ENCODE measurements around the gene MPLKIP. TPM values are rescaled to one million over a fixed set of nuclear protein-coding genes. Genes with fewer than 3 reads are reported as not detected.

MPLKIP gene
- total RNA-seq, 1 experiment from 2014 or later: 49.4 TPM

DNA sequence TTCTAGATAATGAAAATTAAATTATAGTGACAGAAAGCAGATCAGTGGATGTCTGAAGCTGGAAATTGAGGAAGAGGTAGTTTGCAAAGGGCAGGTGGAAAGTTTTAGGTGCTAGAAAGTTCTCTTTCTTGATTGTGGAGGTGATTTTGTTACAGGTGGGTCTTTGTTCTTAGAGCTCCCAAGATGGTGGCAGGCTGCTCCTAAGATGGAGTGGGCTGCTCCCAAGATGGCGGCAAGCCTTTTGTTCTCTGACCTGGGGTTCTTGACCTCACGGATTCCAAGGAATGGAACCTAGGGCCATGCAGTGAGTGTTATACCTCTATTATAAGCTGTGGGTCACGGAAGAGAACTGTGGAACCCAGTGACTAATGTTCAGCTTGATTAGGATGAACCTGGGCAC is 32.9 kb upstream of the MPLKIP start (continued):
- TF ChIP-seq, protein P1, sequence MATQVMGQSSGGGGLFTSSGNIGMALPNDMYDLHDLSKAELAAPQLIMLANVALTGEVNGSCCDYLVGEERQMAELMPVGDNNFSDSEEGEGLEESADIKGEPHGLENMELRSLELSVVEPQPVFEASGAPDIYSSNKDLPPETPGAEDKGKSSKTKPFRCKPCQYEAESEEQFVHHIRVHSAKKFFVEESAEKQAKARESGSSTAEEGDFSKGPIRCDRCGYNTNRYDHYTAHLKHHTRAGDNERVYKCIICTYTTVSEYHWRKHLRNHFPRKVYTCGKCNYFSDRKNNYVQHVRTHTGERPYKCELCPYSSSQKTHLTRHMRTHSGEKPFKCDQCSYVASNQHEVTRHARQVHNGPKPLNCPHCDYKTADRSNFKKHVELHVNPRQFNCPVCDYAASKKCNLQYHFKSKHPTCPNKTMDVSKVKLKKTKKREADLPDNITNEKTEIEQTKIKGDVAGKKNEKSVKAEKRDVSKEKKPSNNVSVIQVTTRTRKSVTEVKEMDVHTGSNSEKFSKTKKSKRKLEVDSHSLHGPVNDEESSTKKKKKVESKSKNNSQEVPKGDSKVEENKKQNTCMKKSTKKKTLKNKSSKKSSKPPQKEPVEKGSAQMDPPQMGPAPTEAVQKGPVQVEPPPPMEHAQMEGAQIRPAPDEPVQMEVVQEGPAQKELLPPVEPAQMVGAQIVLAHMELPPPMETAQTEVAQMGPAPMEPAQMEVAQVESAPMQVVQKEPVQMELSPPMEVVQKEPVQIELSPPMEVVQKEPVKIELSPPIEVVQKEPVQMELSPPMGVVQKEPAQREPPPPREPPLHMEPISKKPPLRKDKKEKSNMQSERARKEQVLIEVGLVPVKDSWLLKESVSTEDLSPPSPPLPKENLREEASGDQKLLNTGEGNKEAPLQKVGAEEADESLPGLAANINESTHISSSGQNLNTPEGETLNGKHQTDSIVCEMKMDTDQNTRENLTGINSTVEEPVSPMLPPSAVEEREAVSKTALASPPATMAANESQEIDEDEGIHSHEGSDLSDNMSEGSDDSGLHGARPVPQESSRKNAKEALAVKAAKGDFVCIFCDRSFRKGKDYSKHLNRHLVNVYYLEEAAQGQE (IDR thresholded peaks at IDR 0.05; ENCODE audit: low read depth): no peak
- TF ChIP-seq ELF1 (IDR thresholded peaks at IDR 0.05; ENCODE audit: borderline replicate concordance, low read depth): no peak

DNA sequence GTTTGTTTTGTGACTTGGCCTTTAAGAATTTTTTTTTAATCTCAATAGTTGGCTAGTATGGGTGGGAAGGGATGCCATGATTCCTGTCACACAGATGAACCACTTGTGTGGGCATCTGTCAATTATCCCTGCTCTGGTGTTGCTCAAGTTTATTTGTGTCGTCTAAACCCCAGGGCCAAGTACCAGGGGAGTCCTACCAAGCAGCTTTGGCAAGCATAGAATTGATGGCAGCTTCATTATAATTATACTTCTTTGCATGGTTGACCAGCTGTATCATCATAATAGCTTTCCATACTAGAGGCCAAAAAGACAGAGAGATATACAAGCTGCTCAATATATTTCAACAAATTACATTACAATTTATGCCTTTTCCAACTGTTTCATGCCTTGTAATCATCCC is 30.8 kb upstream of the MPLKIP start:
- no peak overlapping the region for H2AFZ ChIP-seq (ENCODE audit: low read depth, low read length, poor library complexity, severe bottlenecking)
- H3K79me2 ChIP-seq (ENCODE audit: insufficient read depth, low read length): no peaks in the 10 kb centered on the region
- DNase-seq (ENCODE audit: low read depth, low spot score): no peak
- no TSS peak for BruUV-seq (replicated peaks)
- no peak overlapping the region for H3K9ac ChIP-seq (ENCODE audit: low read length)
- ChIA-PET RAD21 (ENCODE audit: low non-redundant PET in 1 of 2, low total read pairs in 2 of 2, uncharacterized antibody in 2 of 2, unreplicated experiment in 2 of 2) (no interaction called here), CTCF (no interaction called here), POLR2A (no interaction called here)
- no peak for TF ChIP-seq TCF7L2 (IDR thresholded peaks at IDR 0.05; ENCODE audit: borderline replicate concordance, extremely low read depth, insufficient read depth, insufficient read length)
- H3K4me1 ChIP-seq (ENCODE audit: control insufficient read depth in 1 of 2, insufficient read depth in 2 of 2, low read length in 2 of 2): 0 out of 4 replicates have a peak, but pooled peaks cover 0 to 5% of the 10 kb centered on the region in 2 experiments
- no peaks in the 10 kb centered on the region for H3K9me2 ChIP-seq (ENCODE audit: insufficient read depth)
- H3K36me3 ChIP-seq (ENCODE audit: control insufficient read depth in 1 of 2, insufficient read depth in 2 of 2, low read length in 2 of 2): no peaks in the 10 kb centered on the region
- no peaks in the 10 kb centered on the region for H3K9me3 ChIP-seq (ENCODE audit: control insufficient read depth in 1 of 2, insufficient read depth in 1 of 2, low read depth in 1 of 2, low read length in 2 of 2)
- H3K27ac ChIP-seq (ENCODE audit: low read depth, low read length): no peak overlapping the region
- H3K4me2 ChIP-seq (ENCODE audit: low read length): no peak overlapping the region
- no peaks in the 10 kb centered on the region for H3K27me3 ChIP-seq (ENCODE audit: insufficient read depth, low read length)
- H3K4me3 ChIP-seq (replicated peaks in 1 of 2; ENCODE audit: low read depth in 1 of 2, low read length in 2 of 2): no peak overlapping the region
- no peak for ATAC-seq
- H4K20me1 ChIP-seq (ENCODE audit: insufficient read depth): no peaks in the 10 kb centered on the region
- intact Hi-C loops (cut with micrococcal nuclease): no loop called here

DNA sequence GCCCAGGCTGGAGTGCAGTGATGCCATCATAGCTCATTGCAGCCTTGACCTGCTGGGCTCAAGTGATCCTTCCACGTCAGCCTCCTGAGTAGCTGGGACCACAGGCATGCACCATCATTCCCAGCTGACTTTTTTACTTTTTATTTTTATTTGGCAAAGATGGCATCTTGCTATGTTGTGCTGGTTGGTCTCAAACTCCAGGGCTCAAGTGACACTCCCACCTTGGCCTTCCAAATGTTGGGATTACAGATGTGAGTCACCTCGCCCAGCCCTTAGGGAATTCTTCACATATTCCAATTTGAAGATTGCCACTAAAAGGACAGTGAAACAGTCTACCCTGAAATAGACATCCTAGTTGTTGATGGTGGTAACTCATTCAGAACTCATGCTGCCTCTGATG is 28.1 kb upstream of the MPLKIP start:
- BruUV-seq (replicated peaks): no TSS peak
- no peak for DNase-seq (ENCODE audit: low read depth, low spot score)
- intact Hi-C loops (cut with micrococcal nuclease): no loop called here

More for the DNA sequence above, 28.1 kb upstream of the MPLKIP start:
- H3K4me1 ChIP-seq (ENCODE audit: control insufficient read depth in 1 of 2, insufficient read depth in 2 of 2, low read length in 2 of 2): 0 out of 4 replicates have a peak, but pooled peaks cover 0 to 5% of the 10 kb centered on the region in 2 experiments
- ChIA-PET POLR2A (no interaction called here), RAD21 (ENCODE audit: low non-redundant PET in 1 of 2, low total read pairs in 2 of 2, uncharacterized antibody in 2 of 2, unreplicated experiment in 2 of 2) (no interaction called here), CTCF (no interaction called here)
- H4K20me1 ChIP-seq (ENCODE audit: insufficient read depth): no peaks in the 10 kb centered on the region
- H2AFZ ChIP-seq (ENCODE audit: low read depth, low read length, poor library complexity, severe bottlenecking): no peak overlapping the region
- no peaks in the 10 kb centered on the region for H3K9me2 ChIP-seq (ENCODE audit: insufficient read depth)
- H3K4me2 ChIP-seq (ENCODE audit: low read length): no peak overlapping the region
- ATAC-seq: no peak
- H3K36me3 ChIP-seq (ENCODE audit: control insufficient read depth in 1 of 2, insufficient read depth in 2 of 2, low read length in 2 of 2): no peaks in the 10 kb centered on the region
- no peaks in the 10 kb centered on the region for H3K9me3 ChIP-seq (ENCODE audit: control insufficient read depth in 1 of 2, insufficient read depth in 1 of 2, low read depth in 1 of 2, low read length in 2 of 2)
- H3K4me3 ChIP-seq (replicated peaks in 1 of 2; ENCODE audit: low read depth in 1 of 2, low read length in 2 of 2): no peak overlapping the region
- H3K9ac ChIP-seq (ENCODE audit: low read length): no peak overlapping the region
- no peaks in the 10 kb centered on the region for H3K27me3 ChIP-seq (ENCODE audit: insufficient read depth, low read length)
- no peaks in the 10 kb centered on the region for H3K79me2 ChIP-seq (ENCODE audit: insufficient read depth, low read length)
- TF ChIP-seq, protein P2, sequence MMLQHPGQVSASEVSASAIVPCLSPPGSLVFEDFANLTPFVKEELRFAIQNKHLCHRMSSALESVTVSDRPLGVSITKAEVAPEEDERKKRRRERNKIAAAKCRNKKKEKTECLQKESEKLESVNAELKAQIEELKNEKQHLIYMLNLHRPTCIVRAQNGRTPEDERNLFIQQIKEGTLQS (IDR thresholded peaks at IDR 0.05): no peak
- TF ChIP-seq EZH2phosphoT487 (IDR thresholded peaks at IDR 0.05; ENCODE audit: borderline replicate concordance) (no peak), POLR2AphosphoS5 (IDR thresholded peaks at IDR 0.05; ENCODE audit: low read depth, low read length) (no peak), TCF7L2 (IDR thresholded peaks at IDR 0.05; ENCODE audit: borderline replicate concordance, extremely low read depth, insufficient read depth, insufficient read length) (no peak), SP1 (IDR thresholded peaks at IDR 0.05; ENCODE audit: low read depth) (no peak), CEBPB (IDR thresholded peaks at IDR 0.05; ENCODE audit: low read depth) (no peak), RAD21 (IDR thresholded peaks at IDR 0.05; ENCODE audit: low read depth) (no peak), SRF (IDR thresholded peaks at IDR 0.05; ENCODE audit: low read depth) (no peak), ZNF274 (IDR thresholded peaks at IDR 0.05; ENCODE audit: low read depth, low read length) (no peak), JUND (IDR thresholded peaks at IDR 0.05) (no peak), EZH2 (IDR thresholded peaks at IDR 0.05) (no peak), POLR2A (IDR thresholded peaks at IDR 0.05; ENCODE audit: borderline replicate concordance, extremely low read depth, insufficient read depth, insufficient read length) (no peak)
- TF ChIP-seq, protein P3, sequence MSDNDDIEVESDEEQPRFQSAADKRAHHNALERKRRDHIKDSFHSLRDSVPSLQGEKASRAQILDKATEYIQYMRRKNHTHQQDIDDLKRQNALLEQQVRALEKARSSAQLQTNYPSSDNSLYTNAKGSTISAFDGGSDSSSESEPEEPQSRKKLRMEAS (IDR thresholded peaks at IDR 0.05): no peak
- no peak overlapping the region for H3K27ac ChIP-seq (ENCODE audit: low read depth, low read length)

Measured in HCT116 (cell line).